SH-SY5Y (cell line): ENCODE measurements around the gene PICK1.

ENCODE experiments used
- GATA2 ChIP-seq: IDR thresholded peaks from 2 replicates; pipeline ENCODE4 v1.6.1; 2011; ENCODE audit warnings: mild to moderate bottlenecking, low read depth, low read length
- GATA3 ChIP-seq: IDR thresholded peaks from 2 replicates; pipeline ENCODE4 v1.6.1; 2011; ENCODE audit warnings: low read depth, mild to moderate bottlenecking, low read length, moderate library complexity

Gene PICK1

GRCh38 chr22:38103641-38104040 lies 46.4 kb downstream of the PICK1 start:
- TF ChIP-seq GATA3 (no peak), GATA2 (no peak)

GRCh38 chr22:38104084-38104483 lies 46.9 kb downstream of the PICK1 start:
- TF ChIP-seq GATA2 = no peak
- no peak for TF ChIP-seq GATA3

DNA sequence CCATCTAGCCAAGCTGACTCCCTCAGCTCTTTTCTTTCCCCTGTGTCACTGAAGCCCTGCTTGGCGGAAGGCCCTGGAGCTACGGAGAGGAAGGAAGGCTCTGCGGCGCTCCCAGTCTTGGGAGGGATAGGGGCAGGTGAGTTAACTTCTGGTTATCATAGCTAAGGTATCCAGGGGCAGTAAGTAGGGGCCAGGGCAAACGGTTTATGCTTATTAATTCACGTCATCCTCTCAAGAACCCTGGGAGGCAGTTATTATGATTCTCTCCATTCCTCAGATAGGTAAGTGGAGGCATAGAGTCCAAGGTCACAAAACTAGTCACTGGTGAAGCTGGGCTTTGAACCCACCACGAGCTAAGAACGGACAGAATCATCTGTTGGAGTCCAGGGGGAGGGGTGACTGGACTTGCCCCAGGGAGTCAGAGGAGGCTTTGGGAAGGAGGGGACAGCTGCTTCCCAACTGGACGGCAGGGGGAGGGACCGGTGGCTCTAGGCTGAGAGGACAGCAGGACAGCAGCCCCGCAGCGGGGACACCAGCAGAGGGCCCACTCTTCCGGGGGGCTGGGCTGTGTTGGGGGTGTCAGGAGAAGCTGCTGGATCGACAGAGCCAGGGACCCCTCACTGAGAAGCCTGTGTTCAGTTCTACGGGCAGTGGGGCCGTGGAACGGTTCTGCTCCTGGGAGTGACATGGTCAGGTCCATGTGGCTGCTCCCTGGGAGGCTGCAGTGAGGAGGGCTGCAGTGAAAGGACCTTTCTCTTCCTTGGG lies 49.8 kb downstream of the PICK1 start:
- TF ChIP-seq GATA2 (no peak), GATA3 (no peak)

DNA sequence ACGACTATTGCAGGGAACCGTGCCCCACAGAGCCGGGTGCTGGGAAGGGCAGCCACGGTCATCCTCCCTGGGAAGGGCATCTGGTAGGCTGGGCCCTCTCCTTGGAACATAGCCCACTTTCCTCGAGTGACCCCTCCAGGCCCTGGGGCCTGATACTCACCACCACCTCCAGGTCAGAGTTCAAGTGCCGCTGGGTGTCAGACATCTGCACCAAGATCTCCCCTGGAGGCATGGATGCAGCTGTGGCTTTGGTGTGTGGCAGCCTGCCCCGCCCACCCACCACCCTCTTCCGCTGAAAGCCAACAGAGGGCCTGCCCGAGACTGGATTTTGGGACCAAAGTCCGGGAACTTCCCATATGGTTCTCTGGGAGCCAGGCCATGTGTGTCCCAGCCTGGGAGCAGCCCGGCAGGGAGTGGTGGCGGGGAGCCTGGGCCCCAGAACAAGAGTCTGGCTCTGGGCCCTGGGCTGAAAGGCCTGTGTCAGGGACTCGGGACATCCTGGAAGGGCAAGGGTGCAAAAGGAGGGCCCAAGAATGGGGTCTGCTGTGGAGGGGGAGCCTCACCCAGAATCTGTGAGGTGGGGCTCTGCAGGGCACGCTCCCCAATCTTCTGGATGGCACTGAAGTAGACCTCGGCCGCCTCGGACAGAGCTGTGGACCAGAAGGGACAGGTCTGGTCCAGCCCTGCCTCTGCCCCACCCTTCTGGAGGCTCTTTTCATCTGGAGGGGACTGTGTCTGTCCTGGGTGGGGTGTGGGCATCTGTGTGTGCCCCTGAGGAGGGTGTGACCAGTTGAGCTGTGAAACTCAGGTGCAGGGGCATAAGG lies 50.7 kb downstream of the PICK1 start:
- TF ChIP-seq GATA2 (no peak), GATA3 (no peak)

DNA sequence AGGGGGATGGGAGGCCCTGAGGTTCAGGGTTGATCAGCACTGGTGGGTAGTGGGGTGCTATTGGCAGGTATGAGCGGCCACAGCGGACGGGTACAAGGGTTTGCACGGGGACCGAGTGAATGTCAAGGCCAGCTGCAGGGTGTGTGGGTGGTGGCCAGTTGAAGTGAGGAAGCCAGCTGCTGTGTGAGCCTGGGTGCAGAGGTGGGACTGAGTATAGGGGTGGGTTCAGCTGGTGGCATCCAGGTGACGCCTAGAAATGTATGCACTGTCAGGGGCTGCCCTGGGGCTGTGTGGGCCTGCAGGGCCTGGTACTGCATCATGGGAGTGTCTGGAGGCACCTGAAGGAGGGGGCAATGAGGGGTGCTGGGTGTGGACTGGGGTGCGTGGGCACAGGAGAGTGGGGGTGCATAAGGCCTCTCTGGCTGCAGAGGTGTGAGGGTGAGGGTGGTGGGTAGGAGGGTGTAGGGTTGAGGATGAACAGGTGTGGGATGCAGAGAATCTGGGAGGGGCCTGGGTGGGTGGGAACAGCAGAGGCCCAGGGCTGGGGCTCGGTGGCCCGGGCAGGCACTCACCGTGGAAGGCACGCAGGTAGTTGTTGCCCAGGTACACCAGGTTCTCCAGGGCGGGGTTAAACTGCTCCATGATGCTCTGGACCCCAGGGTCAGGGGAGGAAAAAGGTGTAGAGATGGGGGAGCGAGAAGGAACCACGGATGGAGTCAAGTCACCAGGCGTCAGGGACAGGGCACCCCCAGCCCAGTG lies 51.5 kb downstream of the PICK1 start:
- TF ChIP-seq GATA3 (no peak), GATA2 (no peak)

DNA sequence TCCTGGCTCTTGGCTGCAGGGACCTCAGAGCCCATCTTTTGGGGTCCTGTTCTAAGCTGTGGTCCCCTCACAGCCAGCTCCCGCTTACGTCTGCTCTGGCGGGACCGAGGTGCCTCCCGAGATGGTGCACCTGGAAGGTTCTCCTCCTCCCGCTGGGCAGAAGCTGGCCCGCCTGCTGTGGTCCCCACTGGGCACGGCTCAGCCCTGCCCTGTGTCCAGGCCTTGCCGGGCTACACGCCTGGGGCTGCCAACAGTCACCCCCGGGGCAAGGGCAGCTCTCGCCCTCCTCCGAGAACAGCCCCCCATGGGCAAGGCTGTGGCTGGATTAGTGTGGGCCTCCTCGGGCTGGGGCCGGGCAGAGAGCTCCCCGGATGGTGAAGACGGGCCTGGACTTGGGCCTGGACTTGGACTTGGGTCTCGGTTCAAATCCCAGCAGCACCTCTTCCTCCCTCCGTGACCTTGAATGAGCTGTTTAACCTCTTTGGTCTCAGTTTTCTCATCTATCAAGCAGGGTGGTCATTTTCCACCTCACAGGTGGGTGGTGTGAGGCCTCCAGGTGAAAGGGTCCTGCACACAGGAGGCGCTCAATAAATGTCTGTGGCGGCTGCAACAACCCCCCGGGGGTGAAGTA lies 52.3 kb downstream of the PICK1 start:
- TF ChIP-seq GATA2 (no peak), GATA3 (no peak)

GRCh38 chr22:38110008-38110862 lies 53.0 kb downstream of the PICK1 start, which contains the start of gene BAIAP2L2:
Gene BAIAP2L2 (minus strand): TSS chr22:38110684. CDS start chr22:38110525, 159 bp downstream.
- TF ChIP-seq GATA2 (no peak), GATA3 (no peak)

GRCh38 chr22:38110863-38111852 lies 54.0 kb downstream of the PICK1 start:
- TF ChIP-seq GATA2 = no peak
- no peak for TF ChIP-seq GATA3

GRCh38 chr22:38111925-38112355 lies 54.7 kb downstream of the PICK1 start:
- TF ChIP-seq GATA2 = no peak
- TF ChIP-seq GATA3 = no peak

DNA sequence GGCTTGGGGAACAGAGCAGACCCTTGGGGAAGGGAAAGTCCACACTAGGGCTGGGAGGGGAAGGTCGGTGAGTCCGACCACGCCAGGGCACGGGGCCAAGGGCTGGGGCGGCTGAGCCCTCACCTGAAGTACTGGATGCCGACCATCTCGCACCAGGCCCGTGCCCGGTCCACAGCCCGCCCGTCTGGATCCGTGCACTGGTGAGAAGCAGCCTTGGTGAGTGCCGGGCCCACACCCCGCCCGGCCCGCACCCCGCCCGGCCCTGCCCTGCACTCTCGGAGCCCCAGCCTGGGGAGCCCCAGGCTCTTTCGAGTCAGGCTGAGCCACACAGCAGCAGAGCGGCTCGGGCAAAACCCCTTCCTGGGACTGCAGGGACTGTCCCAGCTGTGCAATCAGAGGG lies 55.2 kb downstream of the PICK1 start:
- TF ChIP-seq GATA3 (no peak), GATA2 (no peak)

DNA sequence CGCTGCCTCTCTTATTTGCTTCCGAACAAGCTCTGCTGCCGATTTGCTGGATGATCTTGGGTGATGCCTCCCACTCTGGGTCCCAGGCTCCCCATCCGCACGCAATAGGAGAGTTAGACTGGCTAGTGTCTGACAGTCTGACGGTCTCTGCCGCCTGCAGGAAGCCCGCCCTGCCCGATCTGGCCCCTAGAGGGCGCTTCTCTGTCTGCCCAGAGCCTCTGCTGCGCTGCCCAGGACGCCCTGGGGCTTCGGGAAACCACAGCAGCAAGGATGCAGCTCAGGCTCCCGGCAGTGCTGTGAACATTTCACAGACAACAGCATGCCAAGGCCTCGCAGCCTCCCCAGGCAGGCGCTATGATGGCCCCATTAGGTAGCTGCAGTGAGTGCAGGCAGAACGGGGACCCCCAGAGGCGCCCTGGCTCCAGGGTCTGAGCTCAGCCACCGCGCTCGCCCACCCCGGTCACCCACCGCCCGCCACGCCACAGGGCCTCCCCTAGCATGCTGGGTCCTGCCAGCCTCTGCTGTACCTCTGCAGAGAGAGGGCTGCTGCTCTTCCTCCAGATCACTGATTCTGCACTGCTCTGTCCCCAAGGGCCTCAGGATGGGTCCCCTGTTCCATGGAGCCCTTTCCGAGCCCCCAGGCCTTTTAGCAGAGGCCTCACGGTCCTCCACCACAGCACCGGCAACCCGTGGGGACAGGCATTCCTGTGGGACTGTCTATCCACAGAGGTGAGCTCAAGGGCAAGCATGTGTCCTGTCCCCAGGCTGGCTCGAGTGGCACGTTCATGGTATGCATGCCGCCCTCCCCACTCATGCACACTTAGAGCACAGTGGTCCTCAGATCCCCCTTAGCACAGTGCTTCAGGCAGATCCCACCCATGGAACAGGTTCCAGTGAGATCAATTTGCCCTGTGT lies 57.5 kb downstream of the PICK1 start:
- TF ChIP-seq GATA2 (no peak), GATA3 (no peak)
